ENCODE data around the gene SPESP1. TPM values are rescaled to one million over a fixed set of nuclear protein-coding genes. Genes with fewer than 3 reads are reported as not detected.

Gene SPESP1
- total and polyA plus RNA-seq, 2 experiments from 2014 or later: not detected

DNA sequence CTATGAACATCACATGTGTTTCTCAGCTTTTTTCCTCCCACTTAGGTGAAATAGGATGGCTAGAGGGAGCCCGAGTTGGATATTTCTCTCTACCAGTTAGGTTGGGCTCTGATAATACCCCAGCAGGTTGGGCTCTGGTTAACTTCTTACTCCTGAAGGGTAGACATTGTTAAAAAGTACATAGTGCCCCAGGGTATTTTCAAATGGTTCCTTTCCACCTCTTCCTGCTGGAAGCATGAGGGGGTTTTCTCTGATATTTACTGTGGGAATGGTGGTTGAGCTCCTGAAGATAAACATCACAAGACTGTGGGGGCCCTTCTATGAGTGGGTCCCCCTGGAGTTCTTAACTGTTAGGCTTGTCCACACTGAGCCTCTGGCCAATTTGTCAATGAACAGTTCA lies 36.1 kb upstream of the SPESP1 start:
- no peaks in the 10 kb centered on the region for H3K27me3 Mint-ChIP-seq (ENCODE audit: insufficient read depth, low read depth, poor library complexity)
- TF ChIP-seq POLR2AphosphoS5 (IDR thresholded peaks at IDR 0.05; ENCODE audit: low read depth): no peak
- no peak for TF ChIP-seq EZH2phosphoT487 (IDR thresholded peaks at IDR 0.05; ENCODE audit: unreplicated experiment)
- no peak for TF ChIP-seq CREB1 (CRISPR knock-in tag; IDR thresholded peaks at IDR 0.05; ENCODE audit: low read depth)
- TF ChIP-seq ZNF462 (CRISPR knock-in tag; IDR thresholded peaks at IDR 0.05): no peak
- TF ChIP-seq, protein P1, sequence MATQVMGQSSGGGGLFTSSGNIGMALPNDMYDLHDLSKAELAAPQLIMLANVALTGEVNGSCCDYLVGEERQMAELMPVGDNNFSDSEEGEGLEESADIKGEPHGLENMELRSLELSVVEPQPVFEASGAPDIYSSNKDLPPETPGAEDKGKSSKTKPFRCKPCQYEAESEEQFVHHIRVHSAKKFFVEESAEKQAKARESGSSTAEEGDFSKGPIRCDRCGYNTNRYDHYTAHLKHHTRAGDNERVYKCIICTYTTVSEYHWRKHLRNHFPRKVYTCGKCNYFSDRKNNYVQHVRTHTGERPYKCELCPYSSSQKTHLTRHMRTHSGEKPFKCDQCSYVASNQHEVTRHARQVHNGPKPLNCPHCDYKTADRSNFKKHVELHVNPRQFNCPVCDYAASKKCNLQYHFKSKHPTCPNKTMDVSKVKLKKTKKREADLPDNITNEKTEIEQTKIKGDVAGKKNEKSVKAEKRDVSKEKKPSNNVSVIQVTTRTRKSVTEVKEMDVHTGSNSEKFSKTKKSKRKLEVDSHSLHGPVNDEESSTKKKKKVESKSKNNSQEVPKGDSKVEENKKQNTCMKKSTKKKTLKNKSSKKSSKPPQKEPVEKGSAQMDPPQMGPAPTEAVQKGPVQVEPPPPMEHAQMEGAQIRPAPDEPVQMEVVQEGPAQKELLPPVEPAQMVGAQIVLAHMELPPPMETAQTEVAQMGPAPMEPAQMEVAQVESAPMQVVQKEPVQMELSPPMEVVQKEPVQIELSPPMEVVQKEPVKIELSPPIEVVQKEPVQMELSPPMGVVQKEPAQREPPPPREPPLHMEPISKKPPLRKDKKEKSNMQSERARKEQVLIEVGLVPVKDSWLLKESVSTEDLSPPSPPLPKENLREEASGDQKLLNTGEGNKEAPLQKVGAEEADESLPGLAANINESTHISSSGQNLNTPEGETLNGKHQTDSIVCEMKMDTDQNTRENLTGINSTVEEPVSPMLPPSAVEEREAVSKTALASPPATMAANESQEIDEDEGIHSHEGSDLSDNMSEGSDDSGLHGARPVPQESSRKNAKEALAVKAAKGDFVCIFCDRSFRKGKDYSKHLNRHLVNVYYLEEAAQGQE (IDR thresholded peaks at IDR 0.05; ENCODE audit: unreplicated experiment): no peak
- TF ChIP-seq NANOG (IDR thresholded peaks at IDR 0.05; ENCODE audit: borderline replicate concordance): no peak
- no peak for TF ChIP-seq ZNF114 (CRISPR knock-in tag; IDR thresholded peaks at IDR 0.05)
- TF ChIP-seq ZNF331 (CRISPR knock-in tag; IDR thresholded peaks at IDR 0.05; ENCODE audit: low read depth): no peak
- TF ChIP-seq CTCF (conservative IDR thresholded peaks at IDR 0.05; ENCODE audit: low read depth in 2 of 2): no peak
- no peak for TF ChIP-seq EZH2 (IDR thresholded peaks at IDR 0.05; ENCODE audit: low read depth, unreplicated experiment)
- no peak for TF ChIP-seq STAT1 (IDR thresholded peaks at IDR 0.05; ENCODE audit: unreplicated experiment)

More for the DNA sequence above, 36.1 kb upstream of the SPESP1 start:
- Histone ChIP-seq H3K4me1 (ENCODE audit: insufficient read depth) (no peaks in the 10 kb centered on the region), H3K79me2 (replicated peaks; ENCODE audit: insufficient read depth) (no peaks in the 10 kb centered on the region), H3K4me3 (no peak overlapping the region), H3K27me3 (ENCODE audit: insufficient read depth) (no peaks in the 10 kb centered on the region), H2AFZ (peak overlapping the region; percentile 38; the same call in 1 of the 2 replicates), H3K9me2 (ENCODE audit: insufficient read depth) (no peaks in the 10 kb centered on the region; the same call in 1 of the 2 replicates), H3F3A (replicated peaks; ENCODE audit: low read depth) (no peaks in the 10 kb centered on the region), H3K36me3 (ENCODE audit: insufficient read depth) (no peaks in the 10 kb centered on the region), H4K20me1 (replicated peaks; ENCODE audit: insufficient read depth) (no peaks in the 10 kb centered on the region), H3K4me2 (no peak overlapping the region), H3K27ac (ENCODE audit: low read depth) (no peak overlapping the region)
- ATAC-seq (no peak; the same call in 2 of the 3 replicates), DNase-seq (ENCODE audit: low spot score) (peak; percentile 3)
- H3K27ac Mint-ChIP-seq: no peak overlapping the region
- no peaks in the 10 kb centered on the region for H3K4me1 Mint-ChIP-seq
- no peak overlapping the region for H3K4me3 Mint-ChIP-seq
- H3K9me3 Mint-ChIP-seq: no peaks in the 10 kb centered on the region
- H3K36me3 Mint-ChIP-seq (ENCODE audit: low read depth): no peaks in the 10 kb centered on the region

Measured in GM23338 (cell line).